Activated CD4-positive, alpha-beta T cell treated with anti-CD3 and anti-CD28 coated beads for 1 hour (primary cell): ENCODE data around the gene CEP63.
"Not testable (repeated sequence)": the region's sequence is repeated elsewhere in the genome, so short reads cannot be mapped to it uniquely, and the experiment has no call there.

Experiments used
- DNase-seq: peaks from one replicate; pipeline ENCODE4 v3.0.0-alpha.2; 2020

The CEP63 gene

GRCh38 chr3:134592806-134593205, 106.9 kb downstream of the CEP63 start:
- DNase-seq = no peak

GRCh38 chr3:134594331-134594741, 108.5 kb downstream of the CEP63 start:
- DNase-seq = no peak

GRCh38 chr3:134594986-134595385, 109.1 kb downstream of the CEP63 start:
- DNase-seq = not testable (repeated sequence)

- DNase-seq = no peak
Measured at GRCh38 chr3:134597390-134597970, 111.6 kb downstream of the CEP63 start.

- DNase-seq = no peak
Measured at GRCh38 chr3:134598763-134599545, 113.1 kb downstream of the CEP63 start.

- DNase-seq = no peak
Measured at GRCh38 chr3:134600206-134600605, 114.3 kb downstream of the CEP63 start.

- no peak for DNase-seq
Measured at GRCh38 chr3:134600685-134601463, 115.0 kb downstream of the CEP63 start.

- no peak for DNase-seq
Measured at GRCh38 chr3:134601539-134602439, 115.9 kb downstream of the CEP63 start.

- DNase-seq = no peak
Measured at GRCh38 chr3:134602440-134602814, 116.6 kb downstream of the CEP63 start.

- DNase-seq = no peak
Measured at GRCh38 chr3:134603480-134603879, 117.6 kb downstream of the CEP63 start.

- DNase-seq = no peak
Measured at GRCh38 chr3:134603956-134604355, 118.1 kb downstream of the CEP63 start.

- no peak for DNase-seq
Measured at GRCh38 chr3:134605556-134605955, 119.7 kb downstream of the CEP63 start.

- no peak for DNase-seq
Measured at GRCh38 chr3:134606033-134607025, 120.5 kb downstream of the CEP63 start.

- DNase-seq = no peak
Measured at GRCh38 chr3:134607054-134608022, 121.5 kb downstream of the CEP63 start.

GRCh38 chr3:134608023-134608770, 122.3 kb downstream of the CEP63 start:
- no peak for DNase-seq

GRCh38 chr3:134608771-134609435, 123.0 kb downstream of the CEP63 start:
- no peak for DNase-seq

- DNase-seq = no peak
Measured at GRCh38 chr3:134609821-134610431, 124.1 kb downstream of the CEP63 start.
